DMS153 treated with DMSO at 0.1 percent for 48 hours (cell line): ENCODE results near the gene GGA3.
A peak's percentile ranks its signal among the peaks of the same experiment; 100 is the strongest.

Source experiments
- DNase-seq: peaks from one replicate; lab custom pipeline; 2025; ENCODE audit not compliant: unreplicated experiment; lab: John Stamatoyannopoulos, UW

Gene GGA3

GRCh38 chr17:75249564-75249963 is 11.8 kb downstream of the GGA3 start:
- no peak for DNase-seq

- DNase-seq = no peak
Observed at GRCh38 chr17:75246404-75246803, 15.0 kb downstream of the GGA3 start.

GRCh38 chr17:75245011-75245410 is 16.4 kb downstream of the GGA3 start:
- no peak for DNase-seq

- DNase-seq = no peak
Observed at GRCh38 chr17:75244133-75244866, 17.1 kb downstream of the GGA3 start.

- no peak for DNase-seq
Observed at GRCh38 chr17:75242461-75243042, 18.9 kb downstream of the GGA3 start.

GRCh38 chr17:75241996-75242460 is 19.4 kb downstream of the GGA3 start:
- no peak for DNase-seq

GRCh38 chr17:75241502-75241901 is 19.9 kb downstream of the GGA3 start:
- DNase-seq = no peak

- DNase-seq = no peak
Observed at GRCh38 chr17:75241143-75241430, 20.3 kb downstream of the GGA3 start.

- DNase-seq = no peak
Observed at GRCh38 chr17:75240394-75241142, 20.8 kb downstream of the GGA3 start.

- no peak for DNase-seq
Observed at GRCh38 chr17:75239778-75240393, 21.5 kb downstream of the GGA3 start.

- DNase-seq = no peak
Observed at GRCh38 chr17:75239214-75239613, 22.2 kb downstream of the GGA3 start.

GRCh38 chr17:75238684-75239191 is 22.7 kb downstream of the GGA3 start:
- peak; percentile 49 for DNase-seq

- DNase-seq = no peak
Observed at GRCh38 chr17:75238020-75238580, 23.3 kb downstream of the GGA3 start.

- DNase-seq = no peak
Observed at GRCh38 chr17:75237100-75238014, 24.0 kb downstream of the GGA3 start.

- no peak for DNase-seq
Observed at GRCh38 chr17:75232786-75233185, 28.6 kb downstream of the GGA3 start.

GRCh38 chr17:75231741-75232464 is 29.5 kb downstream of the GGA3 start:
- no peak for DNase-seq

- no peak for DNase-seq
Observed at GRCh38 chr17:75231071-75231470, 30.3 kb downstream of the GGA3 start.

GRCh38 chr17:75228847-75229246 is 32.6 kb downstream of the GGA3 start:
- no peak for DNase-seq

- no peak for DNase-seq
Observed at GRCh38 chr17:75228305-75228704, 33.1 kb downstream of the GGA3 start.

- no peak for DNase-seq
Observed at GRCh38 chr17:75227729-75228128, 33.7 kb downstream of the GGA3 start.
